Measurements from ENCODE around the gene TRIP12.
A peak's percentile ranks its signal among the peaks of the same experiment; 100 is the strongest.

The TRIP12 gene

DNA sequence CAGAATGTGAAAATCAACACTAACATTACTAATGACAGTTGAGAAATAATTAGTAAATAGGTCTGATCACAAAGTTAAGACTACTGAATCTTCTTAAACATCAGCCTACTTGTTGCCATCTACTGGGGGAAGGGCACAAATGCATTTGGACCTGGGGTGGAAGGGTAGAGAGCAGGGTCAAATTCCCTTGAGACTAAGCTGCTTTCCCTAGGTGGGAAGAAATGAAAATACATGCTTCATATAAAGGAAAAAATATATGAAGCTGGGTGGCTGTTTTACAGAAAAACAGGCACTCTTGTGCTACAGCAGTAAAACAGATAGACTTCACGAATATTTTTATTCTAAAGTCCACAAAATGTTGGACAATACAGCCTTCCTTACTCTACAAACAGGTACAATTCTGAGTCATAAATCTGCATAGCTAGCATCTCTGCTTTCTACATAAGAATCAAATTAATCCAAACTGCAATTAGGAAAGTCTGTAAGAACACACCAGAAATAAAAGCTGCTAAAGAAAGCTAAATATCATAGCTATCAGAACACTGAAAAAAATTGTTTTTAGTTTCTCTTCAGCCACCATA, 10.9 kb downstream of the TRIP12 start:
- H3K9me3 Mint-ChIP-seq = no peaks in the 10 kb centered on the region

GRCh38 chr2:229910147-229910831, 11.5 kb downstream of the TRIP12 start:
- TF ChIP-seq, protein P1, sequence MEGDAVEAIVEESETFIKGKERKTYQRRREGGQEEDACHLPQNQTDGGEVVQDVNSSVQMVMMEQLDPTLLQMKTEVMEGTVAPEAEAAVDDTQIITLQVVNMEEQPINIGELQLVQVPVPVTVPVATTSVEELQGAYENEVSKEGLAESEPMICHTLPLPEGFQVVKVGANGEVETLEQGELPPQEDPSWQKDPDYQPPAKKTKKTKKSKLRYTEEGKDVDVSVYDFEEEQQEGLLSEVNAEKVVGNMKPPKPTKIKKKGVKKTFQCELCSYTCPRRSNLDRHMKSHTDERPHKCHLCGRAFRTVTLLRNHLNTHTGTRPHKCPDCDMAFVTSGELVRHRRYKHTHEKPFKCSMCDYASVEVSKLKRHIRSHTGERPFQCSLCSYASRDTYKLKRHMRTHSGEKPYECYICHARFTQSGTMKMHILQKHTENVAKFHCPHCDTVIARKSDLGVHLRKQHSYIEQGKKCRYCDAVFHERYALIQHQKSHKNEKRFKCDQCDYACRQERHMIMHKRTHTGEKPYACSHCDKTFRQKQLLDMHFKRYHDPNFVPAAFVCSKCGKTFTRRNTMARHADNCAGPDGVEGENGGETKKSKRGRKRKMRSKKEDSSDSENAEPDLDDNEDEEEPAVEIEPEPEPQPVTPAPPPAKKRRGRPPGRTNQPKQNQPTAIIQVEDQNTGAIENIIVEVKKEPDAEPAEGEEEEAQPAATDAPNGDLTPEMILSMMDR (IDR thresholded peaks at IDR 0.05; ENCODE audit: unreplicated experiment in 3 of 3) = no peak
- Mint-ChIP-seq H3K4me1 (peaks cover 41% of the 10 kb centered on the region), H3K36me3 (ENCODE audit: low read depth) (peaks cover 17% of the 10 kb centered on the region), H3K9me3 (no peaks in the 10 kb centered on the region), H3K27ac (peak overlapping the region in 2 of 3 experiments; percentile 9 to 61), H3K27me3 (ENCODE audit: low read depth) (no peaks in the 10 kb centered on the region), H3K4me3 (peak overlapping the region in 1 of 3 experiments; percentile 19)

More for the DNA sequence above, 10.9 kb downstream of the TRIP12 start:
- Mint-ChIP-seq H3K4me3 (peak overlapping the region in 1 of 3 experiments; percentile 19), H3K27ac (peak overlapping the region; percentile 9 to 61 (median 27)), H3K36me3 (ENCODE audit: low read depth) (peaks cover 11% of the 10 kb centered on the region), H3K4me1 (peaks cover 41% of the 10 kb centered on the region), H3K27me3 (ENCODE audit: low read depth) (no peaks in the 10 kb centered on the region)
- TF ChIP-seq, protein P1 (IDR thresholded peaks at IDR 0.05; ENCODE audit: unreplicated experiment in 3 of 3) = peak; percentile 13 to 35 (median 15)

DNA sequence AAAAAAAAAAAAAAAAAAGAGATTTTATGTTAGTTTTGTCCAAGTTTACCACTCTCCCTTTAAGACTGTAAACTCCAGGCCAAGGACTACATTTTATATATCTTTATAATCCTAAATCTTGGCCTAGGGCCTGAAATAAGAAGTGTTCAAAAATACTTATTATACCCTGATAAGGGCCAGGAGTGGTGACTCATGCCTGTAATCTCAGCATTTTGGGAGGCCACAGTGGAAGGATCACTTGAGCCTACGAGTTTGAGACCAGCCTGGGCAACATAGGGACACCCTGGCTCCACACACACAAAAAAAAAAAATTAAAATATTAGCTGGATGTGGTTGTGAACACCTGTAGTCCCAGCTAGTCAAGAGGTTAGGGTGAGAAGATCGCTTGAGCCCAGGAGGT, 12.7 kb downstream of the TRIP12 start:
- Mint-ChIP-seq H3K27me3 (ENCODE audit: low read depth) (no peaks in the 10 kb centered on the region), H3K4me1 (peaks cover 35% of the 10 kb centered on the region)
- TF ChIP-seq, protein P1 (IDR thresholded peaks at IDR 0.05; ENCODE audit: unreplicated experiment in 3 of 3) = no peak

DNA sequence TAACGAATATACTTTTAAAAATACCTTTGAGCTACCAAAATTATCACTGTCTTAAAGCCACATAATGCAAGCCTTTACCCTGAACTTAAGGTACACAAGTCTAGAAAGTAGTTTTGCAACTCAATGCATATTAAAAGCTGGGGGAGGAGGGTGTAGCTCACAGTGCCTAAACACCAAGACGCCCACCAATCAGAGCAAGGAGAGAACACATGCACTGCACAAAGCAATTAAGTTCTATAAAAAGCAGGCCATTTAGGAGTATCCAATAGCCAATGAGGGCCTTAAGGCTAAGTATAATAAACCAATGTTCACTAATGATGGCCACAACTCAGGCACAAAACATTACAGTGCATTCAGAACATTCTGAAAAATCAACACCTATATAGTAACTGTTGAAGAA, 16.2 kb downstream of the TRIP12 start:
- Mint-ChIP-seq H3K9me3 (no peaks in the 10 kb centered on the region), H3K4me1 (peaks cover 22% of the 10 kb centered on the region), H3K27ac (peak overlapping the region in 1 of 3 experiments; percentile 44), H3K36me3 (ENCODE audit: low read depth) (peaks cover 40% of the 10 kb centered on the region), H3K27me3 (ENCODE audit: low read depth) (no peaks in the 10 kb centered on the region), H3K4me3 (no peak overlapping the region)
- TF ChIP-seq, protein P1 (IDR thresholded peaks at IDR 0.05; ENCODE audit: unreplicated experiment in 3 of 3) = no peak

More for the DNA sequence above, 12.7 kb downstream of the TRIP12 start:
- Mint-ChIP-seq H3K4me3 (no peak overlapping the region), H3K27ac (no peak overlapping the region), H3K9me3 (no peaks in the 10 kb centered on the region), H3K36me3 (ENCODE audit: low read depth) (peaks cover 25% of the 10 kb centered on the region)

DNA sequence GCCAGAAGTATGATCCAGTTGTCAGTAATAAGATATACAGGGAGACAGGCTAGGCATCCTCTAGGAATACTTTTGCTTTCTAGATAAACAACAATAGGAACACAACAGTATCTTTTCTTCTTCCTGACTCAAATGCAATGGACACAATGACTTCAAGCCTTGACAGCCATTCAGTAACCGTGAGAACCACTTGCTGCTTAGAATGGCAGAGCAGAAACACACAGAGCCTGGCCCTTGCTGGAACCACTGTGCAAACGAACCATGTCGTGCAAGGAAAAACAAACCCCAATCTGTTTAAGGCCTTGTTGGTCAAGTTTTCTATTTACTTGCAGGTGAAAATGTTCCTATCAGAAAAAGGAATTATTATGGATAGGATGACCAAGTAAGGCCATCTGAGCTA, 18.8 kb downstream of the TRIP12 start:
- Mint-ChIP-seq H3K4me3 (no peak overlapping the region), H3K9me3 (no peaks in the 10 kb centered on the region), H3K27ac (no peak overlapping the region), H3K4me1 (peaks cover 21% of the 10 kb centered on the region), H3K36me3 (ENCODE audit: low read depth) (peaks cover 48% of the 10 kb centered on the region), H3K27me3 (ENCODE audit: low read depth) (no peaks in the 10 kb centered on the region)
- TF ChIP-seq, protein P1 (IDR thresholded peaks at IDR 0.05; ENCODE audit: unreplicated experiment in 3 of 3) = no peak
